Right lobe of liver (tissue), 4 donors: Measurements from ENCODE around the gene TDRD1.

Experiments
- CTCF ChIP-seq, 4 donors: fragments of 200-600 bp in 3 of 4; fragments of 450-650 bp in 1 of 4; IDR thresholded peaks; one replicate each; pipeline versions ENCODE4 v1.5.1 to v1.8.0; 2016 to 2022; ENCODE audit warnings: antibody characterized with exemption in 4 of 4, mild to moderate bottlenecking in 2 of 4
- POLR2A ChIP-seq: fragments of 450-650 bp; IDR thresholded peaks from one replicate; pipeline ENCODE4 v1.6.1; 2017; ENCODE audit warnings: antibody characterized with exemption, mild to moderate bottlenecking
- donor health status: DM: no; HTN: no; CAD: no.
- donor health status: DM: no; HTN: no; CAD: no.
- donor health status: DM: no; HTN: yes; CAD: no.

GRCh38 chr10:114195079-114195478 is 15.9 kb downstream of the TDRD1 start:
- TF ChIP-seq POLR2A: no peak
- TF ChIP-seq CTCF (IDR thresholded peaks at IDR 0.05): no peak
